Sigmoid colon (tissue), 7 donors: ENCODE data around the gene THBS1. TPM values are rescaled to one million over a fixed set of nuclear protein-coding genes. Genes with fewer than 3 reads are reported as not detected.

Experiments used
- DNase-seq: peaks from one replicate; pipeline ENCODE4 v3.0.0-alpha.2; 2019
- H3K27ac ChIP-seq, 4 donors: fragments of 200-600 bp; sonication (generic); one replicate each; pipeline ENCODE4 v1.5.1; 2016 to 2019; ENCODE audit warnings: mild to moderate bottlenecking in 1 of 4
- H3K27me3 ChIP-seq, 3 donors: fragments of 200-600 bp; sonication (generic); one replicate each; pipeline ENCODE4 v1.5.1; 2019; ENCODE audit warnings: mild to moderate bottlenecking in 1 of 3
- H3K36me3 ChIP-seq, 4 donors: fragments of 200-600 bp; sonication (generic); one replicate each; pipeline ENCODE4 v1.5.1; 2016 to 2019
- H3K4me1 ChIP-seq, 4 donors: fragments of 200-600 bp; sonication (generic); one replicate each; pipeline ENCODE4 v1.5.1; 2017 to 2019
- H3K4me3 ChIP-seq, 4 donors: fragments of 200-600 bp; sonication (generic); one replicate each; pipeline ENCODE4 v1.5.1; 2017 to 2019; ENCODE audit warnings: mild to moderate bottlenecking in 2 of 4, moderate library complexity in 1 of 4
- H3K9me3 ChIP-seq, 4 donors: fragments of 200-600 bp in 3 of 4; sonication (generic) in 3 of 4; one replicate each; pipeline versions ENCODE4 v1.5.1 to v1.6.1; 2013 to 2019
- EP300 ChIP-seq, 4 donors: sonication (generic); formaldehyde crosslinking; IDR thresholded peaks; one replicate each; pipeline ENCODE4 v1.6.1; 2017; ENCODE audit warnings: antibody characterized with exemption in 4 of 4
- POLR2A ChIP-seq, 2 donors: fragments of 450-650 bp; IDR thresholded peaks; one replicate each; pipeline ENCODE4 v1.6.1; 2016; ENCODE audit warnings: antibody characterized with exemption in 2 of 2, mild to moderate bottlenecking in 2 of 2, moderate library complexity in 2 of 2
- POLR2AphosphoS5 ChIP-seq, 4 donors: sonication (generic); formaldehyde crosslinking; IDR thresholded peaks; one replicate each; pipeline ENCODE4 v1.6.1; 2017; ENCODE audit warnings: antibody characterized with exemption in 4 of 4
- WGBS, 2 donors: extraction: QIAGEN DNeasy Blood & Tissue Kit; methylation state at CpG; one replicate each; pipeline ENCODE4 v1.1.7; 2013; 5-methylcytosine and 5-hydroxymethylcytosine counted together
- intact Hi-C: fragments of 100-400 bp; cut with DNase I; formaldehyde crosslinking; loops from one replicate; pipeline ENCODE4 v1.15.1; 2023
- polyA plus RNA-seq, 3 donors: library from polyadenylated mRNA; stranded (reverse); fragments of 200-250 nt; gene quantifications; one replicate each; pipeline ENCODE4 v1.2.3, GENCODE V29; 2013
- total RNA-seq, 4 donors: library from RNA; depleted of rRNA; stranded (reverse); fragments of >200 nt; gene quantifications; one replicate each; pipeline ENCODE4 v1.1.0, GENCODE V29; 2016
- TF ChIP-seq, protein P1 (sequence below), 4 experiments: fragments of 450-650 bp in 3 of 4; fragments of 200-600 bp in 1 of 4; IDR thresholded peaks; one replicate each; pipeline ENCODE4 v1.5.1; 2016 to 2019; ENCODE audit warnings: antibody characterized with exemption in 4 of 4, mild to moderate bottlenecking in 3 of 4, moderate library complexity in 2 of 4
- donor health status: healthy with polysubstance abuse.
- donor health status: Bipolar disorder and iron deficiency.
- donor health status: healthy.

Gene THBS1
- total and polyA plus RNA-seq, 7 donors: 13.2 to 3,974 (median 172) TPM

DNA sequence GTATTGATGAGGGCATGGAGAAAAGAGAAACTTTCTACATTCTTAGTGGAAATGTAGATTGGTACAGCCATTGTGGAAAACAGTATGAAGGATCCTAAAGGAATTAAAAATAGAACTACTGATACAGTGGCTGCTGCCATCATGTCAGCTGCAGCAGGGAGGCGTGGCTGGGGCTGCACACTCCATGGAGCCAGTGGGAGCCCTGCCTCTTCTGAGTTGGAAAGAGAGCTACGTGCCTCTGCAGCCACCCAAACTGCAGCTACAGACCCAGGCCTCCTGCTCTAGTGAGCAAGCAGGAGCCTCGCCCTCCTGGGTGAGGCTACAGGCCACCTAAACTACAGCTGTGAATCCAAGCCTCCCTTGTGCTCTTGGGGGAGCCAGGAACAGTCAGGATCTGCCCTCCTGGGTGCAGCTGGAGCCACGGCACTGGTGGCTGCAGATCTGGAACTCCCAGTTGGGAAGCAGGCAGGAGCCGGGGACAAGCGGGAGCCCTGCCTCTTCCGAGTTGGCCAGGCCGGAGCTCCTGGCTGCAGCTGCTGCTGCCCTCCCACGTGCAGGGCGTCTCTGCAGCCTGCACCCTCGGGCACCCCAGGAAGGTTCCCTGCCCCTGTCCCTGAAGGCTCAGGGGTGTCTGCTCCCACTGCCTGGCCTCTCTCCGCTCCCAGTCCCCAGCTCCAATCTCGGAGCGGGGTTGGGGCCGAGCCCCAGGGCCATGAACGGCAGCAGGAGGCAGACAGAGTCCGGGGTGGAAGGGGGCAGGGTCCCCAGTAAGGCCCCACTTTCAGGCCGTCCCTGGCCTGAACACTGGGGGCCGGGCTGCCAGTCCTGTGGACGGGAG, 64.5 kb downstream of the THBS1 start:
- intact Hi-C loops: no loop called here
- no peaks in the 10 kb centered on the region for H3K36me3 ChIP-seq
- H3K4me3 ChIP-seq: no peak overlapping the region
- H3K27me3 ChIP-seq: no peaks in the 10 kb centered on the region
- no peak for DNase-seq
- H3K9me3 ChIP-seq: no peaks in the 10 kb centered on the region
- WGBS, 2 donors: 87% methylated on average over 20 of the region's 20 CpGs
- H3K4me1 ChIP-seq: peaks cover 0 to 52% (median 45%) of the 10 kb centered on the region in 4 donors
- TF ChIP-seq POLR2AphosphoS5 (IDR thresholded peaks at IDR 0.05) (no peak), EP300 (IDR thresholded peaks at IDR 0.05) (no peak), POLR2A (IDR thresholded peaks at IDR 0.05) (no peak)
- TF ChIP-seq, protein P1, sequence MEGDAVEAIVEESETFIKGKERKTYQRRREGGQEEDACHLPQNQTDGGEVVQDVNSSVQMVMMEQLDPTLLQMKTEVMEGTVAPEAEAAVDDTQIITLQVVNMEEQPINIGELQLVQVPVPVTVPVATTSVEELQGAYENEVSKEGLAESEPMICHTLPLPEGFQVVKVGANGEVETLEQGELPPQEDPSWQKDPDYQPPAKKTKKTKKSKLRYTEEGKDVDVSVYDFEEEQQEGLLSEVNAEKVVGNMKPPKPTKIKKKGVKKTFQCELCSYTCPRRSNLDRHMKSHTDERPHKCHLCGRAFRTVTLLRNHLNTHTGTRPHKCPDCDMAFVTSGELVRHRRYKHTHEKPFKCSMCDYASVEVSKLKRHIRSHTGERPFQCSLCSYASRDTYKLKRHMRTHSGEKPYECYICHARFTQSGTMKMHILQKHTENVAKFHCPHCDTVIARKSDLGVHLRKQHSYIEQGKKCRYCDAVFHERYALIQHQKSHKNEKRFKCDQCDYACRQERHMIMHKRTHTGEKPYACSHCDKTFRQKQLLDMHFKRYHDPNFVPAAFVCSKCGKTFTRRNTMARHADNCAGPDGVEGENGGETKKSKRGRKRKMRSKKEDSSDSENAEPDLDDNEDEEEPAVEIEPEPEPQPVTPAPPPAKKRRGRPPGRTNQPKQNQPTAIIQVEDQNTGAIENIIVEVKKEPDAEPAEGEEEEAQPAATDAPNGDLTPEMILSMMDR (IDR thresholded peaks at IDR 0.05): no peak
- no peak overlapping the region for H3K27ac ChIP-seq

DNA sequence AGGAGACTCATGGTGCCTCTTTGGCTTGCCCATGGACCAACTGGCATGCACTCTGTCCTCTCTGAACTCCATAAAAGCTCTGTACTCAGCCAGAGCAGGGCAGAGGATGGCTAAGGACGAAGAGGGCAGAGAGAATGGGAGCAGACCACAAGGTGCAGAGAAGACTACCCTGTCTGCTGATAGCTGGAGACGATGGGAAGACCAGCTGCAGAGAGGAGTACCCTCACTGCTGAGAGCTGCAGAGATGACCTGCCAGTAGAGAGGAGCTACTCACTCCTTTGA, 65.0 kb downstream of the THBS1 start:
- Histone ChIP-seq H3K4me1 (peaks cover 0 to 53% (median 43%) of the 10 kb centered on the region in 4 donors), H3K27ac (no peak overlapping the region), H3K27me3 (no peaks in the 10 kb centered on the region), H3K9me3 (no peaks in the 10 kb centered on the region), H3K36me3 (no peaks in the 10 kb centered on the region), H3K4me3 (no peak overlapping the region)
- WGBS, 2 donors: 87 to 94% methylated on average over 2 of the region's 2 CpGs
- TF ChIP-seq, protein P1 (IDR thresholded peaks at IDR 0.05): no peak
- TF ChIP-seq POLR2A (IDR thresholded peaks at IDR 0.05) (no peak), EP300 (IDR thresholded peaks at IDR 0.05) (no peak), POLR2AphosphoS5 (IDR thresholded peaks at IDR 0.05) (no peak)
- DNase-seq: no peak
- intact Hi-C loops: no loop called here

- Histone ChIP-seq H3K27me3 (no peaks in the 10 kb centered on the region), H3K4me3 (no peak overlapping the region), H3K9me3 (no peaks in the 10 kb centered on the region), H3K36me3 (no peaks in the 10 kb centered on the region), H3K27ac (no peak overlapping the region), H3K4me1 (peaks cover 0 to 48% (median 38%) of the 10 kb centered on the region in 4 donors)
- 96% methylated on average over 5 of the region's 5 CpGs for WGBS, 2 donors
- DNase-seq: no peak
- intact Hi-C loops: no loop called here
- no peak for TF ChIP-seq POLR2AphosphoS5 (IDR thresholded peaks at IDR 0.05)
- TF ChIP-seq POLR2A (IDR thresholded peaks at IDR 0.05): no peak
These were observed 65.5 kb downstream of the THBS1 start for GRCh38 chr15:39646425-39646824.

Other genes with a start within 250 kb of the THBS1 start
- 1 to 10 TPM; 1.1 to 1.5 (median 1.3) TPM for gene FSIP1, start 201.8 kb downstream of the THBS1 start, total RNA-seq
- gene FSIP1, start 201.8 kb downstream of the THBS1 start, polyA plus RNA-seq: 10 to 100 TPM in 1 of 3 donors, 1 to 10 TPM in 2; 1.4 to 12.6 (median 3.7) TPM